Measurements from ENCODE around the gene PTPRG. TPM values are rescaled to one million over a fixed set of nuclear protein-coding genes. Genes with fewer than 3 reads are reported as not detected.

Gene PTPRG
- total RNA-seq, 1 experiment from 2014 or later: 9.2 TPM

DNA sequence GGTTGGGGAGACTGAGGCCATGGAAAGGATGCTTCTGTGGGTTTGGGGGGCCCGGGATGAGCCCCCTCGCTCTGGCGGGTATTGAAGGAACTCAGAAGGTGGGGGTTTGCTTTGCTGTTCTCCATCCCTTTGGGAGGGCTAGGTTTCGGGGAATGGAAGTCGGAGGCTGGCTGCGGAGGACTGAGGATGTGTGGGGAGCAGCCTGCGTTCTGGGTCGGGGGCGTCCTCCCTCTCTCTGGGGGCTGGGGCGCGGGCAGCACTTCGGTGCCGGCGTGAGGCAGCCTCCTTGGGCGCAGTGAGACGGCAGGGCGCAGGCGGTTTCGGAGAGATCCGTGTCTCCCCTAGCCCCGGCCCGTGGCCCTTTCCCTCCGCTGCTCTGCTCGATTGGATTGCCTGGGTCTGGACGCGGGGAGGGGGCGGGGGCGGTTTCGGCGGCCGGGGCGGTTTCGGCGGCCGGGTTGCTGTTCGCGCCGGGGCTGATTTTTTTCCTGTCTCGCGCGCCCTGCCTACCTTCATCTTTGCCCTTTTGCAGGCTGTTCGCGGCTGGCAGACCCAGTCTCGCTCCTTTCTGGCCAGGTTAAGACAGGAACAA lies 1.4 kb downstream of the PTPRG start:
- DNase-seq (ENCODE audit: low read depth): peak; percentile 46

DNA sequence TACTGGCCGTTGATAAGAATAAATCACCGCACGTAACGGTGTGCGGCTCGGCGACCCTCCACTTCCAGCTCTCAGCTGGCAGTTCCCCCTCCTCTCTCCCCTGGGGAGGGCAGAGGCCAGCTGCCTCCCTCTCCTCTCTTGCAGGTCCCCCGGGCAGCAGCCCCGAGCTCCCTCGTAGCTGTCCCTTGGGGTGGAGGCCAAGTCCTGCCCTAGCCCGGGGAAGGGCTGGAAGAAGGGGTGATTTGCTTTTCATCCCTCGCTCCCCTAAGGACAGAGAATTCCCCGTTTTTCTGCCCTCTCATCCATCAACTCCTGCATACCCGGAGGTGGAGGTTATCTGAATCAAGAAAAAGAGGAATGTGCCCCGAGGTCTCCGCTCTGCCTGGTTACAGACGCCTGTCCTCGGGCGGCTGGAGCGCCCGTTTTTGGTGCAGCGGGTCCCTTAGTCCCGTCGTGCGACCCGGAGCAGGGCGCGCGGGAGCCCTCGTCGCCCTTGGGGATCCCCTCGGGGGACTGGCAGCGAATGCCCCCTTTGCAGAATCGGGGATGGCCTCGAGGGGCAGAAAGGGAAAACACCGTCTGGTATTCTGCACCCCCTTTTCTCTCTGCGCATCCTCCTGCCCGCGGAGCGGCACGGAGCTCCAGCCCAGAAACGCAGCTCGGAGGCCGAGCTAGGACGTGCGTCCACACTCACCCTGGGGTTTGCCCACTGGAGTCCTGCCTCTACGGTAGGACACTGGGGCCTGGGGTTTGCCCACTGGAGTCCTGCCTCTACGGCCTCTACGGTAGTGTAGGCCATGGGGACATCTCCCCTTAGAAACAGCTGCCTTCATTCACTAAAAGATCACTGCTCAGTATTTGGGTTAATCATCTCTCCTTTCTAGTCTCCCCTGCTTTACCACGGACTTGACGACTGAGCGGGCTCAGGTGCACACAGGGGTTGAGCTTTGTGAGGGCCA lies 2.2 kb downstream of the PTPRG start:
- DNase-seq (ENCODE audit: low read depth): peak; percentile 25

- DNase-seq (ENCODE audit: low read depth): peak; percentile 63
Observed at GRCh38 chr3:61564395-61565059, 3.2 kb downstream of the PTPRG start.

- peak; percentile 53 for DNase-seq (ENCODE audit: low read depth)
Observed at GRCh38 chr3:61565569-61565968, 4.2 kb downstream of the PTPRG start.

DNA sequence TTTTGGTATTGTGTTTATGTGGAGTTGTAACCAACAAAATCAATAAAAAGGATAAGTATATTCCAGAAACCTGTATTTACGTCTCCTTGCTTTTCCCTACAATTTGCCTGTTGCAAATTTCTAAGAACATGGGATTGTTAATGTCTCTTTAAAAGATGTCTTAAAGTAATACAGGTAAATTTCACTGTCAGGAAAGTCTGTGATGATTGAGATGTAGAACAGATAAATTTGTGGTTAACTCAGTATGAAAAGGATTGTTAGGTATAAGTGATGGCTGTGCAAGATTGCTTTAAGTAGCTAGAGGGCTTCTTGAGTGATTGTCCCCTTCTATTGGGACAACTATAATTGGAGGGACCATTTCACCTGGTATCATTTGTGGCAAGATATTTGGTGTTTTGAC lies 6.8 kb downstream of the PTPRG start:
- DNase-seq (ENCODE audit: low read depth): no peak

- DNase-seq (ENCODE audit: low read depth): no peak
Observed at GRCh38 chr3:61569856-61570580, 8.6 kb downstream of the PTPRG start.

- peak; percentile 31 for DNase-seq (ENCODE audit: low read depth)
Observed at GRCh38 chr3:61570813-61571212, 9.4 kb downstream of the PTPRG start.

GRCh38 chr3:61571516-61572336 lies 10.4 kb downstream of the PTPRG start:
- DNase-seq (ENCODE audit: low read depth): peak; percentile 74

DNA sequence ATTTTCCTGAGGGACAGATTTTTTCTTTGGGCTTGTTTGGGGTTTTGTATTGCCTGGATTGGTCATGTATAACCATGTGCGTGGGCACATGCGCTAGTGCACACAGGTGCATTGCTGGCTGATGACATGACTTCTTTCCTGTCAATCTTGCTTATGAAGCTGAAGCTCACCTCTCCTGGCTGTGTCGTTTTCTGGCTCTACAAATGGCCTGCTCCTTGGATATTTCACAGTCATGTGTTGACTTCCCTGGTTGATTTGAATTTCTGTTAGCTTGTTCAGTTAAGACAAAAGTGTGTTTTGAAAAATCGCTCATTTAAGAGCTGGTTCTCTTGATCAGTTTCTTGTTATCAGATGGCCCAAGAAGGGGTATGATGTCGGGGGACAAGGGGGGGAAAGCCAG lies 11.5 kb downstream of the PTPRG start:
- DNase-seq (ENCODE audit: low read depth): no peak

GRCh38 chr3:61573441-61573840 lies 12.1 kb downstream of the PTPRG start:
- DNase-seq (ENCODE audit: low read depth): peak; percentile 29

DNA sequence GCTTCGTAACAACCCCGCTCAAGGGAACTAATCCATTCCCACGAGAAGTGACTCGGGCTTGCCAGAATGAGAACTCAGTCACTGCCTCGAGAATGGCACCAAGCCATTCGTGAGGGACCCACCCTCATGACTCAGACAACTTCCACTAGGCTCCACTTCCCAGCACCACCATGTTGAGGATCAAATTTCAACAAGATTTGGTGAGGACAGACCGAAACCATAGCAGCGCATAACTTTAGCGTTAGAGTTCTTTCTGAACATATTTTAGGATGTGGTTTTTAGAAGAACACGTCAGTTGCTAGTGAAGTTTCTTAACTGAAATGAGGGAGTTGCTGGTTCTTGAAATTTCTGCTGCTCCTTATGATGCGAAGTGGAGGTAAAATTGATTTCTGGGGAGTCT lies 13.5 kb downstream of the PTPRG start:
- DNase-seq (ENCODE audit: low read depth): peak; percentile 99

DNA sequence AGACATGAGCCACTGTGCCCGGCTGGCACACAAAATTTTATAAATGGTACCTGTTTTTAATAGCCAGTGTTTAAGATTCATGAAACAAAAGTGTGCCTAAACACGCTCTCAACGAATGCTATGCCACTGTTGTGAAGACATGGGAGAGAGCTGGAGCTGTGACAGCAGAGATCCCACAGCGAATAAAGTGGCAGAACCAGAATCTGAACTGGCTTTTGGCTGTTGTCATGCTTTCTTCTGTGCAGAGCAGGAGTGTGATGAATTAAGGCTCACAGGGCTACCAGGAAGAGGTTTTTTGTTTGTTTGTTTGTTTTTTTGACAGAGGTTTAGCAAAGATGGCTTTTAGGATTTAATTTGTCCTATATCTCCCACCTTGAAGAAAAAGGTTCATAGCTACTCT lies 14.5 kb downstream of the PTPRG start:
- DNase-seq (ENCODE audit: low read depth): no peak

DNA sequence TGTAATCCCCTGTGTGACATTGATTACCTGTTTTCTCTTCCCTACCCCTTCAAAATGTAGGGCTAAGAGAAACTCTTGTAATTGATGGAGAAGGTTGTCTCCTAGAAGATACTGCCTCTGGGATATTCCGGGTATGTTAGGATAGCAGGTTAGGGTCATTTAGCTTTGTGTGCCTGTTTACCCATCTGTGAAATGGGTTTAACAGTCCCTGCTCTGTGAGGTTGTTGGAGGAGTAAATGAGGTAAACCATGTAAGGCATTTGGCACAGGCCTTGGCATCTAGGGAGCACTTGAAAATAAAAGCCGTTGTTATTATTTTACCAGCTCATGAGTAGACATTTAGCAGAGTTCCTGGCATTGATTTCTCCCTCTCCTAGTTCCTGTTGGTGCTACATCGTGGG lies 16.4 kb downstream of the PTPRG start:
- no peak for DNase-seq (ENCODE audit: low read depth)

DNA sequence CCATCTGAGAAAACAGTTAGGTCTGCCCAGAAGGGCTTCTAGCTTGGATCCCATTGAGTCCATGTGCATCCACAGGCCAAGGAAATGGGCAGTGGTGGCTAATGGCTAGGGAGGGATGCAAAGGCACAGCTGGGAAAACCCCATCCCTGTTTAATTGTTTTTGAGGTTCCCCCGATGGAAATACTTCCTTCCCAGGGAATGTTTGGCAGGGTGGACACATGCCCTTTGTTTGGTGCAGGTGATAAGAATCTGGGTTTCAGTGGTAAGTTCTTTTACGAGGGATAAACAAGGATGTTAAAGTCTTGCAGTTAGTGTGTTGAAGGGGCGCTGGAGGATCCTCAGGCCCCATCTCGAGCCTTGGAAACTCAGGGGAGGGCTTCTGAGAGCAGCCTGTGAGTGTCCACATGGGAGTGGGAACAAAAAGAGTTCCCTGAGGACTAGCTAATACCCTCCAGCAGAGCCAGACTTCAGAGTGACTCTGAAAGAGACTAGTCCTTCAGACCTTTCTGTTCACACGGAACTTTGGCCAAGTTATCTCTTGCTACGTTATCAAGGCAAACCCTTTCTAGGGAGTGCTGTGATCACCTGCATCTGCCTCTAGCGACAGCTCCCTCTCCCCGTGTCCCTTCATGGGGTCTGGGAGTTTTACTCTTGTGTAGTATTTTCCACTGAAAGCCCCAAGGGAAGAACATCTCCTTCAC lies 17.4 kb downstream of the PTPRG start:
- peak; percentile 65 for DNase-seq (ENCODE audit: low read depth)

GRCh38 chr3:61579685-61580084 lies 18.3 kb downstream of the PTPRG start:
- no peak for DNase-seq (ENCODE audit: low read depth)

GRCh38 chr3:61580982-61581643 lies 19.7 kb downstream of the PTPRG start:
- DNase-seq (ENCODE audit: low read depth): no peak

- DNase-seq (ENCODE audit: low read depth): no peak
Observed at GRCh38 chr3:61582287-61582686, 20.9 kb downstream of the PTPRG start.

DNA sequence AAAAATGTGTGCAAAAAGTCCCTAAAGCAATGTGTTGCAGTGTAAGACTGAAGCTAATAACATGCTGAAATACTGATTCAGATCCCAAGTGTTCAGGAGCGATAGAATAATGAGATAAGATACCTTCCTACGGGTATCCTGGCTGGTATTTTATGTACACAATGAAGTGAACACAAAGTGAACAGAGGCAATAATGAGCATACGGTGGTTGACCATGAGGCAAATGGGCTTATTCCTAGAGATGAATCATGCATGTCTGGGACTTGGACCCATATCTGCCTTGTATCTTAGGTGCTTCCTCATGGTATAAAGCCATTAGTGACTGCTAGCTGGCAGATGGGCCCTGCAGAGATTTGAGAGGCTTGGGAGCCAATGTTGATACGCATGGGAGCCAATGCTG lies 21.5 kb downstream of the PTPRG start:
- DNase-seq (ENCODE audit: low read depth): no peak

DNA sequence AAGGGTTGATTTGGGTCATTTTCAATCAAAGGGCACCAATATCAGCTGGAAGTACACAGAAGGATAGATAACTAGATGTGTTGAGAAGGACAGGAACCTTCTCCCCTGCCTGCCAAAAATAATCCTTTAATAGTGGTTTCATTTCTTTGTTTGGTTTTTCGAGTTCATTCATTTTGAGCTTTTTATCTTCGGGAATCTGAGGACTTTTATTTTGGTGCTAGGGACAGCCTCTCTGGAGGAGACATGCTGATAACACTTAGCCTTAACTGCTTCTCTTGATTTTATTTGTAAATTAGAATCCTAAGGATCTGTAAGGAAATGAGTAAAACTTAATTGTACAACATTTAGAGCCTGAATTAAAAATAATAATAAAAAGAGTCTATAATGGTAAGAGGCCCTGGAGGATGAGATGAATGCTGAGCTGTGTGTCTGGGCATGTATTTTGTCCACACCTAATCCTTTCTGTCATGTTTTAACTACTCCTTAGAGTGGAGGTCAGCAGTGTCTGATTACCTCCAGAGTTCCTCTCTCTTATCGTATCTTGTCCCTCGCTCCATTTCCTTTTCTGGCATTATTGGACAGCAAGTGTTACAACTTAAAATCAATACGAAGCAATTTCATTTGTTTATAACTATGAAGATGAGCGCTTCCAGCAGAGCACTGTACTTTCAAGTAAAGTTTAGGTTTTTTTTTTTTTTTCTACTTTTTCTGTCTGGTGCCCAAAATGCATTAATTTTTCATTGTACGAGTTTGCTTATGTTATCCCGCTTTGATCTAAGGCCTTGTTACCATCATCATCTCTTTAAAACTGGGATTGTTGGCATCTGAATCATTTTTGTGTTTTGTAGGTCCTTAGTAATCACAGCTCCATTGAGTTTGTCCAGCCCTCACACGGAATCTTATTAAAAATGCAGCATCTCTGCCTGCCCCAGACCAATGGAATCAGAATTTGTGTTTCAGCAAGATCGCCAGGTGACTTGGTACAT lies 22.8 kb downstream of the PTPRG start:
- no peak for DNase-seq (ENCODE audit: low read depth)

Data from M059J (cell line).